Activated naive CD4-positive, alpha-beta T cell treated with anti-CD3 and anti-CD28 coated beads, Interleukin-2, amount 50 U/mL, for 24 hours (primary cell): Measurements from ENCODE around the gene CCND3.

Experiments
- H3K27ac Mint-ChIP-seq: one replicate; pipeline ENCODE4 v1.8.0; 2021; ENCODE audit warnings: mild to moderate bottlenecking, mixed read lengths
- H3K27me3 Mint-ChIP-seq: one replicate; pipeline ENCODE4 v1.8.0; 2021; ENCODE audit warnings: mixed read lengths
- H3K36me3 Mint-ChIP-seq: one replicate; pipeline ENCODE4 v1.8.0; 2021; ENCODE audit warnings: mixed read lengths
- H3K4me1 Mint-ChIP-seq: one replicate; pipeline ENCODE4 v1.8.0; 2021; ENCODE audit warnings: mixed read lengths
- H3K4me3 Mint-ChIP-seq: one replicate; pipeline ENCODE4 v1.8.0; 2021; ENCODE audit warnings: mild to moderate bottlenecking, mixed read lengths
- H3K9me3 Mint-ChIP-seq: one replicate; pipeline ENCODE4 v1.8.0; 2021; ENCODE audit warnings: mixed read lengths

CCND3 gene

GRCh38 chr6:41914869-41915530 lies 26.6 kb downstream of the CCND3 start:
- Mint-ChIP-seq H3K9me3 (no peaks in the 10 kb centered on the region), H3K27me3 (no peaks in the 10 kb centered on the region), H3K4me1 (peaks cover 24% of the 10 kb centered on the region), H3K27ac (no peak overlapping the region), H3K36me3 (peaks cover 13% of the 10 kb centered on the region), H3K4me3 (no peak overlapping the region)

GRCh38 chr6:41914343-41914742 lies 27.3 kb downstream of the CCND3 start:
- H3K27me3 Mint-ChIP-seq: no peaks in the 10 kb centered on the region
- H3K27ac Mint-ChIP-seq: no peak overlapping the region
- H3K36me3 Mint-ChIP-seq: peaks cover 13% of the 10 kb centered on the region
- H3K9me3 Mint-ChIP-seq: no peaks in the 10 kb centered on the region
- H3K4me3 Mint-ChIP-seq: no peak overlapping the region
- peaks cover 19% of the 10 kb centered on the region for H3K4me1 Mint-ChIP-seq

GRCh38 chr6:41909727-41910126 lies 31.9 kb downstream of the CCND3 start:
- H3K27me3 Mint-ChIP-seq: no peaks in the 10 kb centered on the region
- peaks cover 20% of the 10 kb centered on the region for H3K36me3 Mint-ChIP-seq
- no peaks in the 10 kb centered on the region for H3K9me3 Mint-ChIP-seq
- no peak overlapping the region for H3K4me3 Mint-ChIP-seq
- no peak overlapping the region for H3K27ac Mint-ChIP-seq
- peaks cover 21% of the 10 kb centered on the region for H3K4me1 Mint-ChIP-seq

- Mint-ChIP-seq H3K27me3 (no peaks in the 10 kb centered on the region), H3K4me1 (peaks cover 18% of the 10 kb centered on the region), H3K4me3 (no peak overlapping the region), H3K36me3 (no peaks in the 10 kb centered on the region), H3K9me3 (no peaks in the 10 kb centered on the region), H3K27ac (no peak overlapping the region)
Observed at GRCh38 chr6:41901882-41902519, 39.6 kb downstream of the CCND3 start.

GRCh38 chr6:41900861-41901260 lies 40.7 kb downstream of the CCND3 start:
- Mint-ChIP-seq H3K27ac (no peak overlapping the region), H3K9me3 (no peaks in the 10 kb centered on the region), H3K4me1 (peaks cover 26% of the 10 kb centered on the region), H3K27me3 (no peaks in the 10 kb centered on the region), H3K4me3 (no peak overlapping the region), H3K36me3 (no peaks in the 10 kb centered on the region)

- no peaks in the 10 kb centered on the region for H3K9me3 Mint-ChIP-seq
- no peaks in the 10 kb centered on the region for H3K27me3 Mint-ChIP-seq
- no peak overlapping the region for H3K27ac Mint-ChIP-seq
- H3K4me3 Mint-ChIP-seq: no peak overlapping the region
- H3K4me1 Mint-ChIP-seq: peaks cover 12% of the 10 kb centered on the region
- no peaks in the 10 kb centered on the region for H3K36me3 Mint-ChIP-seq
Observed at GRCh38 chr6:41896281-41896680, 45.3 kb downstream of the CCND3 start.

- Mint-ChIP-seq H3K4me1 (peaks cover 12% of the 10 kb centered on the region), H3K4me3 (no peak within 1 kb of the TSS), H3K9me3 (no peaks in the 10 kb centered on the region), H3K36me3 (no peaks in the 10 kb centered on the region), H3K27me3 (no peaks in the 10 kb centered on the region), H3K27ac (peak within 1 kb of the TSS; percentile 97)
Observed at GRCh38 chr6:41895300-41896233, 46.0 kb downstream of the CCND3 start, which contains the start of gene USP49. USP49 (minus strand) TSS chr6:41895375; CDS start chr6:41806983, 88,392 bp downstream.

- Mint-ChIP-seq H3K9me3 (no peaks in the 10 kb centered on the region), H3K36me3 (no peaks in the 10 kb centered on the region), H3K27ac (no peak overlapping the region), H3K4me1 (peaks cover 12% of the 10 kb centered on the region), H3K4me3 (no peak overlapping the region), H3K27me3 (no peaks in the 10 kb centered on the region)
Observed at GRCh38 chr6:41894366-41895299, 47.0 kb downstream of the CCND3 start.

- Mint-ChIP-seq H3K27ac (no peak overlapping the region), H3K4me3 (no peak overlapping the region)
Observed at GRCh38 chr6:41892921-41893564, 48.6 kb downstream of the CCND3 start.

GRCh38 chr6:41887331-41887751 lies 54.3 kb downstream of the CCND3 start:
- Mint-ChIP-seq H3K27me3 (no peaks in the 10 kb centered on the region), H3K4me3 (no peak overlapping the region), H3K36me3 (no peaks in the 10 kb centered on the region), H3K9me3 (no peaks in the 10 kb centered on the region), H3K27ac (no peak overlapping the region), H3K4me1 (no peaks in the 10 kb centered on the region)

More at GRCh38 chr6:41892921-41893564, 48.6 kb downstream of the CCND3 start:
- Mint-ChIP-seq H3K9me3 (no peaks in the 10 kb centered on the region), H3K36me3 (no peaks in the 10 kb centered on the region), H3K27me3 (no peaks in the 10 kb centered on the region), H3K4me1 (peaks cover 12% of the 10 kb centered on the region)

- Mint-ChIP-seq H3K4me1 (no peaks in the 10 kb centered on the region), H3K4me3 (no peak overlapping the region), H3K36me3 (no peaks in the 10 kb centered on the region), H3K27me3 (no peaks in the 10 kb centered on the region), H3K9me3 (no peaks in the 10 kb centered on the region), H3K27ac (no peak overlapping the region)
Observed at GRCh38 chr6:41885930-41886329, 55.7 kb downstream of the CCND3 start.

GRCh38 chr6:41884957-41885356 lies 56.7 kb downstream of the CCND3 start:
- H3K9me3 Mint-ChIP-seq: no peaks in the 10 kb centered on the region
- H3K4me1 Mint-ChIP-seq: no peaks in the 10 kb centered on the region
- no peak overlapping the region for H3K4me3 Mint-ChIP-seq
- H3K36me3 Mint-ChIP-seq: no peaks in the 10 kb centered on the region
- no peak overlapping the region for H3K27ac Mint-ChIP-seq
- no peaks in the 10 kb centered on the region for H3K27me3 Mint-ChIP-seq
